ENCODE data around the gene TMTC2.

Gene TMTC2

GRCh38 chr12:82958966-82959365, 272.3 kb downstream of the TMTC2 start:
- Histone ChIP-seq H3K27me3 (ENCODE audit: low read depth, low read length) (no peaks in the 10 kb centered on the region), H3K27ac (ENCODE audit: low read length) (no peak overlapping the region), H3K4me3 (ENCODE audit: low read length) (no peak overlapping the region), H2AFZ (ENCODE audit: low read depth, low read length) (no peak overlapping the region), H3K36me3 (replicated peaks; ENCODE audit: low read depth, low read length) (no peaks in the 10 kb centered on the region), H3K9me3 (ENCODE audit: insufficient read depth, low read length) (no peaks in the 10 kb centered on the region), H3K4me2 (ENCODE audit: low read length) (no peak overlapping the region), H4K20me1 (ENCODE audit: insufficient read depth, low read length) (no peaks in the 10 kb centered on the region), H3K9ac (ENCODE audit: low read length) (no peak overlapping the region), H3K4me1 (ENCODE audit: low read length) (no peaks in the 10 kb centered on the region), H3K79me2 (ENCODE audit: low read length) (no peaks in the 10 kb centered on the region)
- TF ChIP-seq EZH2phosphoT487 (IDR thresholded peaks at IDR 0.05; ENCODE audit: low read depth) (no peak), CTCF (IDR thresholded peaks at IDR 0.05; ENCODE audit: low read depth, low read length) (no peak)

GRCh38 chr12:82959821-82960220, 273.1 kb downstream of the TMTC2 start:
- H3K9ac ChIP-seq (ENCODE audit: low read length): no peak overlapping the region
- H3K27ac ChIP-seq (ENCODE audit: low read length): no peak overlapping the region
- no peak overlapping the region for H2AFZ ChIP-seq (ENCODE audit: low read depth, low read length)
- no peak overlapping the region for H3K4me3 ChIP-seq (ENCODE audit: low read length)
- TF ChIP-seq CTCF (IDR thresholded peaks at IDR 0.05; ENCODE audit: low read depth, low read length) (no peak), EZH2phosphoT487 (IDR thresholded peaks at IDR 0.05; ENCODE audit: low read depth) (no peak)
- H3K4me2 ChIP-seq (ENCODE audit: low read length): no peak overlapping the region
- H3K4me1 ChIP-seq (ENCODE audit: low read length): no peaks in the 10 kb centered on the region
- no peaks in the 10 kb centered on the region for H3K27me3 ChIP-seq (ENCODE audit: low read depth, low read length)
- no peaks in the 10 kb centered on the region for H3K36me3 ChIP-seq (replicated peaks; ENCODE audit: low read depth, low read length)
- no peaks in the 10 kb centered on the region for H4K20me1 ChIP-seq (ENCODE audit: insufficient read depth, low read length)
- H3K79me2 ChIP-seq (ENCODE audit: low read length): no peaks in the 10 kb centered on the region
- H3K9me3 ChIP-seq (ENCODE audit: insufficient read depth, low read length): no peaks in the 10 kb centered on the region

- Histone ChIP-seq H4K20me1 (ENCODE audit: insufficient read depth, low read length) (no peaks in the 10 kb centered on the region), H3K4me3 (ENCODE audit: low read length) (no peak overlapping the region), H3K79me2 (ENCODE audit: low read length) (no peaks in the 10 kb centered on the region), H3K9me3 (ENCODE audit: insufficient read depth, low read length) (no peaks in the 10 kb centered on the region), H3K27me3 (ENCODE audit: low read depth, low read length) (no peaks in the 10 kb centered on the region), H2AFZ (ENCODE audit: low read depth, low read length) (no peak overlapping the region), H3K27ac (ENCODE audit: low read length) (no peak overlapping the region), H3K9ac (ENCODE audit: low read length) (no peak overlapping the region), H3K4me2 (ENCODE audit: low read length) (no peak overlapping the region), H3K36me3 (replicated peaks; ENCODE audit: low read depth, low read length) (no peaks in the 10 kb centered on the region), H3K4me1 (ENCODE audit: low read length) (no peaks in the 10 kb centered on the region)
- TF ChIP-seq EZH2phosphoT487 (IDR thresholded peaks at IDR 0.05; ENCODE audit: low read depth) (no peak), CTCF (IDR thresholded peaks at IDR 0.05; ENCODE audit: low read depth, low read length) (no peak)
These were observed 275.1 kb downstream of the TMTC2 start for GRCh38 chr12:82961835-82962234.

GRCh38 chr12:82963956-82964355, 277.2 kb downstream of the TMTC2 start:
- Histone ChIP-seq H3K4me1 (ENCODE audit: low read length) (no peaks in the 10 kb centered on the region), H3K9me3 (ENCODE audit: insufficient read depth, low read length) (no peaks in the 10 kb centered on the region), H4K20me1 (ENCODE audit: insufficient read depth, low read length) (no peaks in the 10 kb centered on the region), H2AFZ (ENCODE audit: low read depth, low read length) (no peak overlapping the region), H3K27ac (ENCODE audit: low read length) (no peak overlapping the region), H3K4me3 (ENCODE audit: low read length) (no peak overlapping the region), H3K4me2 (ENCODE audit: low read length) (no peak overlapping the region), H3K79me2 (ENCODE audit: low read length) (no peaks in the 10 kb centered on the region), H3K27me3 (ENCODE audit: low read depth, low read length) (no peaks in the 10 kb centered on the region), H3K9ac (ENCODE audit: low read length) (no peak overlapping the region), H3K36me3 (replicated peaks; ENCODE audit: low read depth, low read length) (no peaks in the 10 kb centered on the region)
- TF ChIP-seq EZH2phosphoT487 (IDR thresholded peaks at IDR 0.05; ENCODE audit: low read depth) (no peak), CTCF (IDR thresholded peaks at IDR 0.05; ENCODE audit: low read depth, low read length) (no peak)
